H1 (cell line): Measurements from ENCODE around the gene ARID4A. TPM values are rescaled to one million over a fixed set of nuclear protein-coding genes. Genes with fewer than 3 reads are reported as not detected.

ENCODE experiments used
- CTCF ChIA-PET: fragments of 300-600 bp; sonication (Branson Sonifier 250); formaldehyde crosslinking; loops from one replicate; lab custom pipeline; 2021; ENCODE audit not compliant: partially characterized antibody; lab: Charles Lee
- POLR2A ChIA-PET: fragments of 300-600 bp; sonication (Branson Sonifier 250); formaldehyde crosslinking; loops from one replicate; lab custom pipeline; 2021; ENCODE audit warnings: inconsistent platforms; ENCODE audit not compliant: partially characterized antibody; lab: Charles Lee
- DNase-seq, 2 experiments: peaks; one replicate each; pipeline versions ENCODE4 v3.0.0 to v3.0.0-alpha.2; 2010 to 2022; ENCODE audit warnings: low spot score in 2 of 2, low read depth in 1 of 2, mixed read lengths in 1 of 2
- FAIRE-seq: peaks from 2 replicates; lab custom pipeline; 2011; peaks lifted over from hg19 to GRCh38; lab: Jason Lieb, UNC
- H2AFZ ChIP-seq: 2 replicates; pipeline ENCODE4 v1.8.1; 2012; ENCODE audit warnings: low read length, inconsistent platforms
- H2AK5ac ChIP-seq: 2 replicates; pipeline ENCODE4 v1.6.1; 2013; ENCODE audit warnings: low read depth, low read length
- H2BK120ac ChIP-seq: replicated peaks from 2 replicates; pipeline ENCODE3; 2013; ENCODE audit warnings: low read depth, low read length, inconsistent platforms
- H2BK12ac ChIP-seq: 2 replicates; pipeline ENCODE4 v1.6.1; 2013; ENCODE audit warnings: low read depth, low read length
- H2BK15ac ChIP-seq: 2 replicates; pipeline ENCODE4 v1.6.1; 2013; ENCODE audit warnings: low read length
- H2BK20ac ChIP-seq: 2 replicates; pipeline ENCODE4 v1.6.1; 2013; ENCODE audit warnings: low read length
- H2BK5ac ChIP-seq: 2 replicates; pipeline ENCODE4 v1.6.1; 2013; ENCODE audit warnings: low read depth, low read length
- H3K14ac ChIP-seq: 2 replicates; pipeline ENCODE4 v1.6.1; 2013; ENCODE audit warnings: inconsistent platforms; ENCODE audit not compliant: insufficient read length
- H3K18ac ChIP-seq: 2 replicates; pipeline ENCODE4 v1.6.1; 2013; ENCODE audit warnings: low read length; ENCODE audit errors: extremely low read depth
- H3K23ac ChIP-seq: 2 replicates; pipeline ENCODE4 v1.6.1; 2013; ENCODE audit warnings: inconsistent platforms; ENCODE audit not compliant: insufficient read length
- H3K23me2 ChIP-seq: 2 replicates; pipeline ENCODE4 v1.6.1; 2013; ENCODE audit warnings: low read depth, low read length
- H3K27ac ChIP-seq: 2 replicates; pipeline ENCODE4 v1.6.1; 2011; ENCODE audit warnings: low read depth, low read length, inconsistent platforms
- H3K27me3 ChIP-seq, 4 experiments: replicated peaks in 1 of 4; 1 replicate in 1 of 4; 2 replicates in 3 of 4; pipeline versions ENCODE4 v1.6.1 to v1.8.1; 2011 to 2013; ENCODE audit warnings: low read length in 3 of 4, mild to moderate bottlenecking in 3 of 4, inconsistent platforms in 2 of 4, mixed read lengths in 2 of 4, moderate library complexity in 1 of 4; ENCODE audit not compliant: control insufficient read depth in 3 of 4, insufficient read depth in 3 of 4; ENCODE audit errors: extremely low read depth in 1 of 4
- H3K36me3 ChIP-seq, 4 experiments: 2 replicates each; pipeline versions ENCODE4 v1.6.1 to v1.8.1; 2011 to 2013; ENCODE audit warnings: mild to moderate bottlenecking in 4 of 4, low read length in 3 of 4, moderate library complexity in 2 of 4, control low read depth in 1 of 4, inconsistent platforms in 1 of 4; ENCODE audit not compliant: insufficient read depth in 4 of 4, control insufficient read depth in 2 of 4
- H3K4ac ChIP-seq: replicated peaks from 2 replicates; pipeline ENCODE3; 2013; ENCODE audit warnings: low read length, low read depth, mixed read lengths, inconsistent platforms; ENCODE audit not compliant: insufficient read length
- H3K4me1 ChIP-seq, 4 experiments: replicated peaks in 1 of 4; 1 replicate in 1 of 4; 2 replicates in 3 of 4; pipeline versions ENCODE4 v1.6.1 to v1.8.1; 2011 to 2013; ENCODE audit warnings: low read length in 3 of 4, inconsistent platforms in 2 of 4, mixed read lengths in 1 of 4; ENCODE audit not compliant: insufficient read depth in 4 of 4, control insufficient read depth in 3 of 4
- H3K4me2 ChIP-seq, 2 experiments: 2 replicates each; pipeline versions ENCODE4 v1.6.1 to v1.8.1; 2011 to 2013; ENCODE audit warnings: low read depth in 2 of 2, low read length in 2 of 2, control low read depth in 1 of 2, inconsistent platforms in 1 of 2, mild to moderate bottlenecking in 1 of 2; ENCODE audit not compliant: insufficient read depth in 1 of 2
- H3K4me3 ChIP-seq, 4 experiments: fragments of 200-600, 300-600 bp in 1 of 4; sonication (generic), shearing (Covaris generic), sonication (Bioruptor Twin) in 1 of 4; 2 replicates each; pipeline versions ENCODE4 v1.5.1 to v1.8.1; 2011 to 2016; ENCODE audit warnings: low read length in 4 of 4, low read depth in 3 of 4, control low read depth in 2 of 4, inconsistent platforms in 2 of 4, mild to moderate bottlenecking in 2 of 4, mixed read lengths in 1 of 4, moderate library complexity in 1 of 4; ENCODE audit not compliant: insufficient read depth in 2 of 4; ENCODE audit errors: extremely low read depth in 1 of 4
- H3K56ac ChIP-seq: replicated peaks from 2 replicates; pipeline ENCODE3; 2013; ENCODE audit warnings: low read depth, mild to moderate bottlenecking, mixed read lengths, low read length, inconsistent platforms; ENCODE audit not compliant: insufficient read length
- H3K79me1 ChIP-seq: 2 replicates; pipeline ENCODE4 v1.6.1; 2013; ENCODE audit warnings: low read depth, low read length, control low read depth
- H3K79me2 ChIP-seq, 2 experiments: 2 replicates each; pipeline versions ENCODE4 v1.6.1 to v1.8.1; 2012 to 2013; ENCODE audit warnings: low read length in 2 of 2, mild to moderate bottlenecking in 2 of 2, inconsistent platforms in 1 of 2; ENCODE audit not compliant: insufficient read depth in 2 of 2, control insufficient read depth in 1 of 2
- H3K9ac ChIP-seq, 4 experiments: replicated peaks in 1 of 4; 1 replicate in 1 of 4; 2 replicates in 3 of 4; pipeline versions ENCODE4 v1.6.1 to v1.8.1; 2011 to 2013; ENCODE audit warnings: low read depth in 3 of 4, low read length in 3 of 4, control low read depth in 2 of 4, mild to moderate bottlenecking in 2 of 4, moderate library complexity in 2 of 4, inconsistent platforms in 1 of 4; ENCODE audit errors: extremely low read depth in 1 of 4
- H3K9me3 ChIP-seq, 2 experiments: 2 replicates each; pipeline versions ENCODE4 v1.6.1 to v1.8.1; 2012 to 2013; ENCODE audit warnings: mild to moderate bottlenecking in 2 of 2, moderate library complexity in 2 of 2, control low read depth in 1 of 2, inconsistent platforms in 1 of 2, low read depth in 1 of 2, low read length in 1 of 2, mixed read lengths in 1 of 2; ENCODE audit not compliant: insufficient read depth in 2 of 2
- H4K20me1 ChIP-seq, 2 experiments: replicated peaks in 1 of 2; 2 replicates each; pipeline versions ENCODE3 to v1.8.1; 2011 to 2013; ENCODE audit warnings: inconsistent platforms in 2 of 2, low read length in 2 of 2, mild to moderate bottlenecking in 1 of 2; ENCODE audit not compliant: insufficient read depth in 2 of 2, control insufficient read depth in 1 of 2
- H4K5ac ChIP-seq: 2 replicates; pipeline ENCODE4 v1.6.1; 2013; ENCODE audit warnings: low read length, low read depth, mixed read lengths, inconsistent platforms; ENCODE audit not compliant: insufficient read length
- H4K8ac ChIP-seq: 2 replicates; pipeline ENCODE4 v1.8.0; 2013; ENCODE audit warnings: mild to moderate bottlenecking, moderate library complexity, low read length, inconsistent platforms; ENCODE audit not compliant: insufficient read depth; ENCODE audit errors: extremely low read depth
- H4K91ac ChIP-seq: replicated peaks from 2 replicates; pipeline ENCODE3; 2013; ENCODE audit warnings: low read length, mixed read lengths, inconsistent platforms; ENCODE audit not compliant: insufficient read length
- BRCA1 ChIP-seq: IDR thresholded peaks from 2 replicates; pipeline ENCODE4 v1.6.1; 2012; ENCODE audit warnings: low read depth, low read length, improper control_type of control experiment
- CEBPB ChIP-seq: IDR thresholded peaks from 2 replicates; pipeline ENCODE4 v1.6.1; 2012; ENCODE audit warnings: low read depth, low read length
- CREB1 ChIP-seq: IDR thresholded peaks from 2 replicates; pipeline ENCODE4 v1.6.1; 2012; ENCODE audit warnings: inconsistent platforms
- CTCF ChIP-seq, 3 experiments: IDR thresholded peaks; 1 replicate in 2 of 3; 2 replicates in 1 of 3; pipeline versions ENCODE4 v1.5.1 to v1.6.1; 2011; ENCODE audit warnings: low read length in 3 of 3, mild to moderate bottlenecking in 3 of 3, inconsistent platforms in 2 of 3, low read depth in 1 of 3, moderate library complexity in 1 of 3; ENCODE audit not compliant: insufficient read depth in 1 of 3; ENCODE audit errors: control extremely low read depth in 1 of 3
- TCF12 ChIP-seq: IDR thresholded peaks from 2 replicates; pipeline ENCODE4 v1.6.1; 2011; ENCODE audit warnings: low read depth, mild to moderate bottlenecking, low read length
- WGBS, 2 experiments: shearing (Covaris generic) in 1 of 2; methylation state at CpG; one replicate each; pipeline versions ENCODE4 v1.1.6 to v1.1.7; 2013 to 2015; ENCODE audit warnings: low lambda C conversion rate in 2 of 2, mixed read lengths in 2 of 2, inconsistent platforms in 1 of 2, low coverage in 1 of 2, missing lambda C conversion rate in 1 of 2; ENCODE audit not compliant: insufficient replicate concordance in 2 of 2, insufficient coverage in 1 of 2, insufficient read length in 1 of 2; ENCODE audit errors: extremely low coverage in 1 of 2, missing lambda C conversion rate in 1 of 2; 5-methylcytosine and 5-hydroxymethylcytosine counted together
- polyA plus RNA-seq, 7 experiments: library from polyadenylated mRNA; depleted of rRNA in 3 of 7; stranded (reverse) in 5 of 7; unstranded in 2 of 7; fragments of >200 nt in 5 of 7; fragments of 200-250 nt in 2 of 7; gene quantifications; 1 replicate in 5 of 7; 2 replicates in 1 of 7; 4 replicates in 1 of 7; pipeline versions ENCODE4 v1.2.1 to v1.2.3, GENCODE V29; 2011 to 2013; ENCODE audit warnings: missing spikeins in 2 of 7, mixed read lengths in 2 of 7
- total RNA-seq: library from RNA; stranded (reverse); fragmentation: NEBNext Ultra II Directional; extraction: Animal tissue kit (Norgen Biotek cat#: 25700); gene quantifications from 2 replicates; pipeline ENCODE4 v1.2.1, GENCODE V29; 2021

Gene ARID4A
- total and polyA plus RNA-seq, 2 of the 8 experiments (the other 6 are each of a cell fraction or from before 2014, with no cell fraction given): 2.1 to 14.6 TPM

- Histone ChIP-seq H4K91ac (no peak overlapping the region), H3K36me3 (peaks cover 2 to 35% (median 19%) of the 10 kb centered on the region in 4 experiments; a peak in 7 of 8 replicates), H2BK12ac (no peak overlapping the region), H4K20me1 (peaks cover 12% of the 10 kb centered on the region in 2 experiments), H3K9ac (no peak overlapping the region), H3K27me3 (no peaks in the 10 kb centered on the region), H3K4me1 (peaks cover 0 to 5% (median 0%) of the 10 kb centered on the region in 4 experiments; a peak in 1 of 7 replicates), H2BK5ac (no peak overlapping the region), H3K23ac (no peak overlapping the region), H3K23me2 (peaks cover 2% of the 10 kb centered on the region; the same call in 1 of the 2 replicates), H3K14ac (no peak overlapping the region), H3K4ac (no peak overlapping the region), H3K27ac (no peak overlapping the region), H2BK15ac (no peak overlapping the region), H3K18ac (no peak overlapping the region), H2BK120ac (no peak overlapping the region), H2BK20ac (no peak overlapping the region), H3K56ac (no peak overlapping the region), H3K9me3 (no peaks in the 10 kb centered on the region), H2AK5ac (no peak overlapping the region), H3K79me1 (0 out of 2 replicates have a peak, but pooled peaks cover 3% of the 10 kb centered on the region), H2AFZ (no peak overlapping the region), H3K79me2 (peaks cover 15 to 75% of the 10 kb centered on the region in 2 experiments), H3K4me2 (no peak overlapping the region), H3K4me3 (no peak overlapping the region), H4K8ac (no peak overlapping the region), H4K5ac (no peak overlapping the region)
- no peak for DNase-seq
- CTCF ChIA-PET: interaction anchor here (1.7 kb wide), 1 partner anchor 12 kb away, joined by 5 read pairs; no protein-coding TSS in a partner anchor
- POLR2A ChIA-PET: interaction anchor here (4.4 kb wide), 1 partner anchor 49 kb away, joined by 22 read pairs; the partner anchor contains the start of gene ARID4A
- no peak for FAIRE-seq
- 89% methylated on average over 8 of the region's 8 CpGs; no CpG with 5 or more reads in 1 of the 2 experiments for WGBS, 2 experiments
- TF ChIP-seq CTCF (IDR thresholded peaks at IDR 0.05; ENCODE audit: control extremely low read depth in 1 of 3, insufficient read depth in 1 of 3, low read depth in 1 of 3, low read length in 3 of 3) (no peak), CREB1 (no peak), BRCA1 (no peak), CEBPB (no peak), TCF12 (no peak)
These were observed 48.7 kb upstream of the ARID4A start for GRCh38 chr14:58249611-58250010.
